ENCODE results near the gene ADARB1.

The ADARB1 gene

DNA sequence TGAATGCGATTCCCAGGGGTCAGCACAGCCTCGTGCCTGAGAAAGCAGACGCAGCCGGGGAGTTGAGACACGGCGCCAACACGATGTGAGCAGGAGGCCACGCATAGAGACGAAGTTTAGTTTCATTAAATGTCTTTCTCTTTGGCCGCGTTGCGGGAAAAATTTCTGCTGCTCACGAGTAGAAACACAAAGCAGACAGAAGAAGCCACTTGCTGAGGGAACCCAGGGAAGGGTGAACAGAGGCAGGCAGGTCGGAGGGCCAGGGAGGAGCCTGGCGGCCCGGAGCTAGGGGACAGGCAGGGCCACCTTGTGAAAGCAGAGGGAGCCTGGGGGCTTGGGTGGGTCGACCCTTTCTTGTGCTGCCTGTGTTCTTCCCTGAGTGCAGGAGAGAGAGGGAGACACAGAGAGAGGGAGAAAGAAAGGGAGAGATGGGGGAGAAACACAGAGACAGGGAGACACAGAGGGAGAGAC is 180.1 kb downstream of the ADARB1 start:
- ChIA-PET POLR2A (no interaction called here), CTCF (no interaction called here)
- DNase-seq (ENCODE audit: extremely low spot score), result no peak
- TF ChIP-seq, protein P1, sequence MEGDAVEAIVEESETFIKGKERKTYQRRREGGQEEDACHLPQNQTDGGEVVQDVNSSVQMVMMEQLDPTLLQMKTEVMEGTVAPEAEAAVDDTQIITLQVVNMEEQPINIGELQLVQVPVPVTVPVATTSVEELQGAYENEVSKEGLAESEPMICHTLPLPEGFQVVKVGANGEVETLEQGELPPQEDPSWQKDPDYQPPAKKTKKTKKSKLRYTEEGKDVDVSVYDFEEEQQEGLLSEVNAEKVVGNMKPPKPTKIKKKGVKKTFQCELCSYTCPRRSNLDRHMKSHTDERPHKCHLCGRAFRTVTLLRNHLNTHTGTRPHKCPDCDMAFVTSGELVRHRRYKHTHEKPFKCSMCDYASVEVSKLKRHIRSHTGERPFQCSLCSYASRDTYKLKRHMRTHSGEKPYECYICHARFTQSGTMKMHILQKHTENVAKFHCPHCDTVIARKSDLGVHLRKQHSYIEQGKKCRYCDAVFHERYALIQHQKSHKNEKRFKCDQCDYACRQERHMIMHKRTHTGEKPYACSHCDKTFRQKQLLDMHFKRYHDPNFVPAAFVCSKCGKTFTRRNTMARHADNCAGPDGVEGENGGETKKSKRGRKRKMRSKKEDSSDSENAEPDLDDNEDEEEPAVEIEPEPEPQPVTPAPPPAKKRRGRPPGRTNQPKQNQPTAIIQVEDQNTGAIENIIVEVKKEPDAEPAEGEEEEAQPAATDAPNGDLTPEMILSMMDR (IDR thresholded peaks at IDR 0.05; ENCODE audit: control extremely low read depth, extremely low read depth, low read depth, missing control alignments), result no peak

DNA sequence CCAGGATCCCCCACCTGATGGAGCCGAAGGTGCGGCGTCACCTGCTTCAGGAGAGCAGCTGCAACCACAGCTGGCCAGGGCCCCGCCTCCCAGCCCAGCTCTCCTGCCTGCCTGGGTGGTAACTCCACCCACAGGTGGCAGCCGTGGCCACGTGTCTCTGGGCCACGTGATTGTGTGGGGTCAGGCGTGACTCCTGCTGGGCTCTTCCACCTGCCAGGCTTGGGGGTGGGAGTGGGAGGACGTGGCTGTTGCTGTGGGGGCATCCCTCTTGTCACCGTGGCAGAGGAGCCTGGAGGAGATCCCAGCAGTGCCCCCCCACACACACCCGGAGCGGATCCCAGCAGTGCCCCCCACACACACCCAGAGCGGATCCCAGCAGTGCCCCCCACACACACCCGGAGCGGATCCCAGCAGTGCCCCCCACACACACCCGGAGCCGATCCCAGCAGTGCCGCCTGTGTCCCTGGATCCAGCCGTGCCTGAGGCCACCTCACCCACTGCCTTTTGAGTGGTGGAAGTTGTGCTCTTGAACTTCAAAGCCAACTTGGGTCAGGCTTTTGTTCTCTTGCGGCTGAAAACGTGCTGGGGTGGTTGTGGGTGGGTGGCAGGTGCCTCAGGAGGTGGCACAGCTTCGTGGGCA is 181.1 kb downstream of the ADARB1 start:
- DNase-seq (ENCODE audit: extremely low spot score), result no peak
- CTCF ChIA-PET, result no interaction called here
- TF ChIP-seq, protein P1 (IDR thresholded peaks at IDR 0.05; ENCODE audit: control extremely low read depth, extremely low read depth, low read depth, missing control alignments), result no peak
- POLR2A ChIA-PET, result no interaction called here

DNA sequence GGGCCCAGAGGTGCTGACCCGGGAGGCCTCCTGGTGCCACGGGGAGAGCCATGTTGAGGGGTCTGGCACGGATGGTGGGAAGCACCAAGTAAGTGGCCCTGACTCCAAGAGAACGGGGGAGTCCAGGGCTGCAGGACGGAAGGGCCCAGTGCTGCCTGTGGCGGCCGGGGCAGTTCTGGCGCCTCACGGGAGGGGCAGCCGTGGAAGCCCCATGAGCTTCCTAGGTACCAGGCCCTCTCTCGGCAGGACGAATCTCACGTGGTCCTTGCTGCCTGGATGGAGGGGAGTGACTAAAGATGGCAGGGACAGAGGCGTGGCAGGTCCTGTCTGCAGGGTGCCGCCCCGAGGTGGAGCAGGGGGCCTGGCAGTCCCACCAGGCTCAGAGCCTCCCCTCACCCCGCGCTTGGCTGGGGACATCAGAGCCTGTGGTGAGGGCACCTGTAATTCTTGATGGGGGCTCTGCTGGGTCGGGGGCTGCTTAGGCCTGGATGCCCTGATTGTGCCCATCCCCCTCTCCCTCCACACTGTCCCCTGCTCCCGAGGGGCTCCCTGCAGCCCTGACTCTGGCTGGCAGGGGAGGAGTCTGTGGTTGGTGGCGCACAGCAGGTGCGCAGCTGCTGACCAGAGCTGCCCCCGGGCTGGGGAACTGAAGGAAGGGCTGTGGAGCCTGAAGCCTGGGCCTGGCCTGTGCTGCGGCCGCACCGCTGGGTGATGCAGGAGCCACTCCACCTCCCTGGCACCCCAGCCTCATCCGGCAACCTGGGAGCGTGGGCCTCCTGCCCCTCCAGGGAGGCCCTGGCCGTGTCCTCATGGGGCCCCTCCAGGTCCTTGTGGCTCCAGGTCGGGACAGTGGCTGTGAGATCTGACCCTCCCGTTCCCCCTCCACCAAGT is 181.9 kb downstream of the ADARB1 start:
- ChIA-PET CTCF (no interaction called here), POLR2A (no interaction called here)
- TF ChIP-seq, protein P1 (IDR thresholded peaks at IDR 0.05; ENCODE audit: control extremely low read depth, extremely low read depth, low read depth, missing control alignments), result no peak
- no peak for DNase-seq (ENCODE audit: extremely low spot score)

DNA sequence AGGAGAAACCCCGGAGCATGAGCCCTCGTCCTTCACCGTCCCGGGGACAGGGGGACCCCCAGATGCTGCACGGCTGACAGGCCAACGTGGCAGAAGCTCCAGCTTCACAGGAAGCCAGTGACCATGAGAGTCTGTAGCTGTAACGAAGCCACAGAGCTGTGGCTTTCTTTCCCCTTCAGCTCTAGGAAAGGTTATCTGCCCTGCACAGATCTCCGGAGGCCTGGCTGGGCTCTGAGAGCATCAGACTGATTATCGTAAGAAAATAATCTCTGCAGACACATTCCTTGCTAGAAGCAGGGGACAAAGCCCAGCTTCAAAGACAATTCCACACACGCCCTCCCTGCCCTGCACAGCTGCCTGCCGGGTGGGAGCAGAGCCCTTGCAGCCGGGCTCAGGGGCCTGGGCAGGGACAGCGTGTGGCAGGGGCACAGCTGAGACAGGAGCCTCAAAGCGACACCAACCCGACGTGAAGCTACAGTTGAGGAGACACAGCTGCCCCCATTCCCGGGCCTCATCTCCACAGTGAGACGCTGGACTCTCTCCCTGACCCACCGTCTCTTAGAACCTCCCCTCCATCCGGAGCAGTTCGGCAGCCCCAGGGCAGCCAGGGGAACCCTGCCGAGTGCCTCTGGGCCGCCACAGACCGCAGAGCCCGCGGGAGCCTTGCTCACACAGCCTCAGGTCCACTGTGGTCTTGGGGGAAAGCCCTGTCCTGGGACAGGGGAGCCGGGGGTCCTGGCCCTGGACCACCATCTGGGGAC is 182.7 kb downstream of the ADARB1 start:
- TF ChIP-seq, protein P1 (IDR thresholded peaks at IDR 0.05; ENCODE audit: control extremely low read depth, extremely low read depth, low read depth, missing control alignments), result no peak
- ChIA-PET CTCF (no interaction called here), POLR2A (no interaction called here)
- no peak for DNase-seq (ENCODE audit: extremely low spot score)

DNA sequence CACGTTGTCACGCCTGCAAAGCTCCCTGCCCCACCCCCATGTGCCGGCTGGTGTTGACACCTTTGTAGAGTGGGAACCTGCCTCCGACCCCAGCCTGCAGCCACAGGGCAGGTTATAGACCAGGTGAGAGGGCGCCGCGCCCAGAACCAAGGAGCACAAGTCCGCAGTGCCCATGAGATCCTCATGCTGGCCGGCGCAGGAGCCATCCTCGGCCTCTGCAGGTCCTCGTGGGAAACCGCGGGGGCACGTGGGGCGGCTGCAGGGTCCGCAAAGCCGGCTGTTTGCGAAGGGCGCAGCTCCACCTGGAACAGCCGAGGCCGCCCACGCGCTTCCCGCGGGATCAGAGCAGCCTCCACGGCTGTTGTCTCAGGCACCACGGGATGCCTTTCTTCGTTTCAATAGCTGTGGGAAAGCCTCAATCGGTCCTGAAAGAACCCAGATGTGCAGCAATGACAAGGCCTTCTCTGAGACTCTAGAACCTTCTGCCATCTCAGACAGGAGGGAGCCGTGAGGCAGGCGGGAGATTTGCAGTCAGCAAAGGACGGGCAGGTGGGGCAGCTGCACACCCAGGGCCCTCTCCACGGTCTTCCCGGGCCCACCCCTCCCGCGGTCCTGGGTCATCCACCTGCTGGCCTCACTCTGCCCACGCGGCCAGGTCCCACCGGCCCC is 183.4 kb downstream of the ADARB1 start:
- TF ChIP-seq, protein P1 (IDR thresholded peaks at IDR 0.05; ENCODE audit: control extremely low read depth, extremely low read depth, low read depth, missing control alignments), result no peak
- ChIA-PET CTCF (no interaction called here), POLR2A (no interaction called here)
- no peak for DNase-seq (ENCODE audit: extremely low spot score)

DNA sequence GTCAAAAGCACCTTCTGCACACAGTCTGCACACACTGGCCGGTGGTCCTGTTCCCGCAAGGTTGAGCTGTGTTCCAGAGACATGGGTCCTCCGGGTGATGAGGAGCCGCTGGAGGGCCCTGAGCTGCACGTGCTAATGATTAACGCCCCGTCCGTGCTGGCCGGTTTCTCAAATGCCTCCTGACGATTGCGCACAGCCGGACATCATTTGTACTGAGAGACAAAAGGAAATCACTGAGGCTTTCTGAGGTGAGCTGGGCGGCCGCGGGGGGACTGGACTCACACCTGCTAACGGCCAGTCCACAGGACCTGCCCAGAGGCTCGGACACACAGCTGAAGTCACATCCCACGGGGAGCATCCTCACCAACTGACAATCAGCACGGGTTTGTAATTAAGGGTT is 184.1 kb downstream of the ADARB1 start:
- TF ChIP-seq, protein P1 (IDR thresholded peaks at IDR 0.05; ENCODE audit: control extremely low read depth, extremely low read depth, low read depth, missing control alignments), result no peak
- ChIA-PET CTCF (interaction anchor here (0.8 kb wide), 1 partner anchor 34 kb away, joined by 3 read pairs; no protein-coding TSS in a partner anchor), POLR2A (no interaction called here)
- DNase-seq (ENCODE audit: extremely low spot score), result no peak

Data from GM10248 (cell line).